Pancreas (tissue), 10 donors: Measurements from ENCODE around the gene SERTM1. TPM values are rescaled to one million over a fixed set of nuclear protein-coding genes. Genes with fewer than 3 reads are reported as not detected.

Experiments used
- ATAC-seq, 4 donors: fragments of 200-7000 bp; cut with Tn5 transposase; one replicate each; pipeline versions ENCODE4 v1.8.0 to v1.9.1; 2020; ENCODE audit warnings: mild to moderate bottlenecking in 4 of 4, moderate library complexity in 4 of 4
- DNase-seq, 6 donors: peaks; one replicate each; pipeline ENCODE4 v3.0.0-alpha.2; 2020
- FAIRE-seq: peaks from 2 replicates; lab custom pipeline; 2012; peaks lifted over from hg19 to GRCh38; lab: Jason Lieb, UNC
- H3K27ac ChIP-seq, 4 donors: fragments of 200-600 bp; sonication (generic); 1 replicate in 3 of 4; 2 replicates in 1 of 4; pipeline versions ENCODE4 v1.5.0 to v1.8.0; 2020
- H3K27me3 ChIP-seq, 4 donors: fragments of 200-600 bp; one replicate each; pipeline ENCODE4 v1.8.0; 2021
- H3K36me3 ChIP-seq, 3 donors: fragments of 200-600 bp; sonication (generic) in 1 of 3; one replicate each; pipeline versions ENCODE4 v1.5.0 to v1.8.0; 2020 to 2021
- H3K4me1 ChIP-seq, 3 donors: fragments of 200-600 bp; one replicate each; pipeline ENCODE4 v1.8.0; 2021
- H3K4me3 ChIP-seq, 4 donors: fragments of 200-600 bp; sonication (generic) in 2 of 4; one replicate each; pipeline versions ENCODE4 v1.5.0 to v1.8.0; 2020 to 2021
- H3K9me3 ChIP-seq, 4 donors: fragments of 200-600 bp; one replicate each; pipeline ENCODE4 v1.8.0; 2021
- CTCF ChIP-seq, 4 donors: fragments of 200-600 bp; sonication (generic) in 3 of 4; IDR thresholded peaks; one replicate each; pipeline versions ENCODE4 v1.5.0 to v1.8.0; 2021; ENCODE audit warnings: antibody characterized with exemption in 4 of 4
- WGBS, 2 donors: extraction: QIAGEN DNeasy Blood & Tissue Kit; methylation state at CpG; one replicate each; pipeline ENCODE4 v1.1.7; 2013; 5-methylcytosine and 5-hydroxymethylcytosine counted together
- intact Hi-C, 3 donors: fragments of 100-400 bp; cut with DNase I; formaldehyde crosslinking; loops; one replicate each; pipeline versions ENCODE4 v1.11.1 to v1.14.2; 2022
- polyA plus RNA-seq, 2 donors: library from polyadenylated mRNA; stranded (reverse); fragments of 200-250 nt; gene quantifications; one replicate each; pipeline ENCODE4 v1.2.3, GENCODE V29; 2013
- total RNA-seq, 6 donors: library from RNA; stranded (reverse); fragmentation: NEBNext Ultra II Directional in 4 of 6; extraction: Animal tissue kit (Norgen Biotek cat#: 25700) in 4 of 6; gene quantifications; one replicate each; pipeline versions ENCODE4 v1.2.1 to v1.2.4, GENCODE V29; 2021 to 2023
- donor health status: healthy with polysubstance abuse.
- donor health status: DM: no; HTN: no; CAD: no; lungs with moderate emphysema.
- donor health status: DM: no; HTN: no; CAD: no.
- donor health status: control.
- donor health status: control.
- donor health status: Bipolar disorder and iron deficiency.
- donor health status: DM: yes; HTN: yes; CAD: no.
- donor health status: DM: no; HTN: no; CAD: no.
- donor health status: DM: no; HTN: no; CAD: no.
- donor health status: DM: yes; HTN: yes; CAD: no.

The SERTM1 gene
- total and polyA plus RNA-seq, 8 donors: 0.04 to 1.1 (median 0.25) TPM; not detected in 2

- intact Hi-C loops: no loop called here
- DNase-seq (peak in 1 of 6 donors; percentile 35), ATAC-seq (peak in 2 of 4 donors; percentile 19 to 36), FAIRE-seq (no peak)
- H3K4me3 ChIP-seq: no peak overlapping the region
- no peak overlapping the region for H3K27ac ChIP-seq
- peaks cover 0 to 9% (median 0%) of the 10 kb centered on the region in 4 donors for H3K27me3 ChIP-seq
- H3K36me3 ChIP-seq: no peaks in the 10 kb centered on the region
- WGBS, 2 donors: 5% methylated on average over 33 of the region's 33 CpGs
- TF ChIP-seq CTCF (IDR thresholded peaks at IDR 0.05): no peak
- H3K9me3 ChIP-seq: no peaks in the 10 kb centered on the region
- H3K4me1 ChIP-seq: no peaks in the 10 kb centered on the region
Measured at GRCh38 chr13:36674337-36675212, 755 bp downstream of the SERTM1 start.

GRCh38 chr13:36675213-36675536 lies 1.4 kb downstream of the SERTM1 start:
- H3K4me3 ChIP-seq: no peak overlapping the region

GRCh38 chr13:36680913-36681312 lies 7.1 kb downstream of the SERTM1 start:
- no peaks in the 10 kb centered on the region for H3K4me1 ChIP-seq
- no peak for TF ChIP-seq CTCF (IDR thresholded peaks at IDR 0.05)
- ATAC-seq: no peak
- H3K9me3 ChIP-seq: no peaks in the 10 kb centered on the region
- FAIRE-seq: no peak
- no peaks in the 10 kb centered on the region for H3K27me3 ChIP-seq
- no peaks in the 10 kb centered on the region for H3K36me3 ChIP-seq
- DNase-seq: no peak
- no peak overlapping the region for H3K4me3 ChIP-seq
- no peak overlapping the region for H3K27ac ChIP-seq
- 46 to 56% methylated on average over 6 of the region's 6 CpGs for WGBS, 2 donors
- intact Hi-C loops: no loop called here

More at GRCh38 chr13:36675213-36675536, 1.4 kb downstream of the SERTM1 start:
- 23 to 29% methylated on average over 11 of the region's 11 CpGs for WGBS, 2 donors
- FAIRE-seq (no peak), ATAC-seq (no peak), DNase-seq (no peak)
- H3K27ac ChIP-seq: no peak overlapping the region
- H3K9me3 ChIP-seq: no peaks in the 10 kb centered on the region
- TF ChIP-seq CTCF (IDR thresholded peaks at IDR 0.05): no peak
- intact Hi-C loops: no loop called here
- H3K4me1 ChIP-seq: no peaks in the 10 kb centered on the region
- no peaks in the 10 kb centered on the region for H3K36me3 ChIP-seq
- peaks cover 0 to 9% (median 0%) of the 10 kb centered on the region in 4 donors for H3K27me3 ChIP-seq

GRCh38 chr13:36681894-36682624 lies 8.2 kb downstream of the SERTM1 start:
- no peak for FAIRE-seq
- no peaks in the 10 kb centered on the region for H3K27me3 ChIP-seq
- no peak for ATAC-seq
- no peak for TF ChIP-seq CTCF (IDR thresholded peaks at IDR 0.05)
- no peaks in the 10 kb centered on the region for H3K4me1 ChIP-seq
- no peak overlapping the region for H3K27ac ChIP-seq
- DNase-seq: no peak
- H3K9me3 ChIP-seq: no peaks in the 10 kb centered on the region
- no peak overlapping the region for H3K4me3 ChIP-seq
- H3K36me3 ChIP-seq: no peaks in the 10 kb centered on the region
- intact Hi-C loops: no loop called here
